Measurements from ENCODE around the gene RBPJL. TPM values are rescaled to one million over a fixed set of nuclear protein-coding genes. Genes with fewer than 3 reads are reported as not detected.

RBPJL gene
- total and polyA plus RNA-seq, 2 experiments from 2014 or later = not detected

GRCh38 chr20:45305262-45305661, 1.4 kb upstream of the RBPJL start:
- no peak overlapping the region for H3K4me3 ChIP-seq

GRCh38 chr20:45307076-45307640, 518 bp downstream of the RBPJL start:
- H3K4me2 ChIP-seq = no peak overlapping the region
- no peak overlapping the region for H3K27ac ChIP-seq
- no peak overlapping the region for H3K4me3 ChIP-seq
- no peaks in the 10 kb centered on the region for H3K36me3 ChIP-seq (replicated peaks; ENCODE audit: insufficient read depth, low read depth)
- DNase-seq (ENCODE audit: low spot score) = no peak
- no peaks in the 10 kb centered on the region for H3K9me3 ChIP-seq (ENCODE audit: low read depth)
- H3K4me1 ChIP-seq (ENCODE audit: insufficient read depth) = no peaks in the 10 kb centered on the region
- H3K27me3 ChIP-seq = no peaks in the 10 kb centered on the region
- H3K9me2 ChIP-seq (replicated peaks; ENCODE audit: insufficient read depth) = no peaks in the 10 kb centered on the region
- no peaks in the 10 kb centered on the region for H4K20me1 ChIP-seq (ENCODE audit: insufficient read depth, poor library complexity, severe bottlenecking)
- H3K79me2 ChIP-seq = no peaks in the 10 kb centered on the region
- no peak for TF ChIP-seq EZH2 (IDR thresholded peaks at IDR 0.05; ENCODE audit: borderline replicate concordance)
- no peak for TF ChIP-seq CTCF (IDR thresholded peaks at IDR 0.05; ENCODE audit: poor library complexity)
- TF ChIP-seq EZH2phosphoT487 (IDR thresholded peaks at IDR 0.05; ENCODE audit: low read depth, severe bottlenecking, unreplicated experiment) = no peak
- 79% methylated on average over 15 of the region's 16 CpGs for WGBS (ENCODE audit: low lambda C conversion rate, missing lambda C conversion rate)
- H2AFZ ChIP-seq = no peak overlapping the region

More at GRCh38 chr20:45305262-45305661, 1.4 kb upstream of the RBPJL start:
- H2AFZ ChIP-seq = no peak overlapping the region
- H3K27ac ChIP-seq = no peak overlapping the region
- H3K9me2 ChIP-seq (replicated peaks; ENCODE audit: insufficient read depth) = no peaks in the 10 kb centered on the region
- DNase-seq (ENCODE audit: low spot score) = no peak
- no peaks in the 10 kb centered on the region for H3K27me3 ChIP-seq
- no peaks in the 10 kb centered on the region for H3K9me3 ChIP-seq (ENCODE audit: low read depth)
- no peaks in the 10 kb centered on the region for H3K79me2 ChIP-seq
- WGBS (ENCODE audit: low lambda C conversion rate, missing lambda C conversion rate) = 89% methylated on average over 4 of the region's 4 CpGs
- TF ChIP-seq EZH2 (IDR thresholded peaks at IDR 0.05; ENCODE audit: borderline replicate concordance) = no peak
- no peak for TF ChIP-seq CTCF (IDR thresholded peaks at IDR 0.05; ENCODE audit: poor library complexity)
- no peaks in the 10 kb centered on the region for H3K36me3 ChIP-seq (replicated peaks; ENCODE audit: insufficient read depth, low read depth)
- no peaks in the 10 kb centered on the region for H4K20me1 ChIP-seq (ENCODE audit: insufficient read depth, poor library complexity, severe bottlenecking)
- no peak overlapping the region for H3K4me2 ChIP-seq
- H3K4me1 ChIP-seq (ENCODE audit: insufficient read depth) = no peaks in the 10 kb centered on the region

- no peaks in the 10 kb centered on the region for H3K27me3 ChIP-seq
- no peaks in the 10 kb centered on the region for H3K79me2 ChIP-seq
- TF ChIP-seq EZH2 (IDR thresholded peaks at IDR 0.05; ENCODE audit: borderline replicate concordance) = no peak
- no peak for TF ChIP-seq CTCF (IDR thresholded peaks at IDR 0.05; ENCODE audit: poor library complexity)
- no peak for TF ChIP-seq EZH2phosphoT487 (IDR thresholded peaks at IDR 0.05; ENCODE audit: low read depth, severe bottlenecking, unreplicated experiment)
These were observed 1.6 kb downstream of the RBPJL start, which contains the start of gene MATN4 for GRCh38 chr20:45308117-45308778. Gene MATN4 (minus strand): TSS chr20:45308299. CDS start chr20:45305582, 2,717 bp downstream.

More at GRCh38 chr20:45308117-45308778, 1.6 kb downstream of the RBPJL start, which contains the start of gene MATN4:
- H4K20me1 ChIP-seq (ENCODE audit: insufficient read depth, poor library complexity, severe bottlenecking) = no peaks in the 10 kb centered on the region
- H3K4me3 ChIP-seq = no peak within 1 kb of the TSS
- no peak within 1 kb of the TSS for H3K4me2 ChIP-seq
- H3K9me2 ChIP-seq (replicated peaks; ENCODE audit: insufficient read depth) = no peaks in the 10 kb centered on the region
- no peak within 1 kb of the TSS for H2AFZ ChIP-seq
- H3K9me3 ChIP-seq (ENCODE audit: low read depth) = no peaks in the 10 kb centered on the region
- no peak within 1 kb of the TSS for H3K27ac ChIP-seq
- 79% methylated on average over 20 of the region's 20 CpGs for WGBS (ENCODE audit: low lambda C conversion rate, missing lambda C conversion rate)
- no peaks in the 10 kb centered on the region for H3K36me3 ChIP-seq (replicated peaks; ENCODE audit: insufficient read depth, low read depth)
- no peaks in the 10 kb centered on the region for H3K4me1 ChIP-seq (ENCODE audit: insufficient read depth)
- no peak for DNase-seq (ENCODE audit: low spot score)
